Choroid plexus epithelial cell (primary cell): Measurements from ENCODE around the gene HOXD11.

Source experiments
- DNase-seq: peaks from one replicate; pipeline ENCODE4 v3.0.0-alpha.2; 2010; ENCODE audit warnings: low read depth
- H3K4me3 ChIP-seq: 2 replicates; pipeline ENCODE4 v1.5.1; 2011; ENCODE audit warnings: low read depth, mild to moderate bottlenecking, control low read depth, low read length, moderate library complexity
- CTCF ChIP-seq: conservative IDR thresholded peaks from 2 replicates; pipeline ENCODE4 v1.5.1; 2011; ENCODE audit warnings: low read depth, mild to moderate bottlenecking, control low read depth, inconsistent platforms, low read length, moderate library complexity

The HOXD11 gene

GRCh38 chr2:176114930-176115625 is 8.0 kb downstream of the HOXD11 start:
- no peak for DNase-seq
- no peak overlapping the region for H3K4me3 ChIP-seq
- no peak for TF ChIP-seq CTCF

GRCh38 chr2:176115883-176116813 is 9.1 kb downstream of the HOXD11 start, which contains the start of gene HOXD10:
TSS of gene HOXD10 (plus strand) at chr2:176116778. CDS start at chr2:176116834, 56 bp downstream.
- no peak for DNase-seq
- H3K4me3 ChIP-seq: no peak within 1 kb of the TSS
- TF ChIP-seq CTCF: no peak

- H3K4me3 ChIP-seq: no peak overlapping the region
Observed at GRCh38 chr2:176117162-176117822, 10.2 kb downstream of the HOXD11 start.

GRCh38 chr2:176117823-176118371 is 10.8 kb downstream of the HOXD11 start:
- H3K4me3 ChIP-seq: no peak overlapping the region
- no peak for TF ChIP-seq CTCF
- no peak for DNase-seq

More at GRCh38 chr2:176117162-176117822, 10.2 kb downstream of the HOXD11 start:
- no peak for TF ChIP-seq CTCF
- DNase-seq: no peak

GRCh38 chr2:176118601-176119339 is 11.7 kb downstream of the HOXD11 start:
- peak; percentile 24 for TF ChIP-seq CTCF
- H3K4me3 ChIP-seq: no peak overlapping the region
- DNase-seq: no peak
